Measurements from ENCODE around the gene PCDH12.

PCDH12 gene

GRCh38 chr5:141958113-141958512, at the start of gene PCDH12:
TSS of gene PCDH12 (minus strand) at chr5:141958202. CDS start at chr5:141957851, 351 bp downstream.
- DNase-seq = no peak

GRCh38 chr5:142007237-142007544, 49.2 kb upstream of the PCDH12 start:
- no peak for DNase-seq

GRCh38 chr5:142006363-142007236, 48.6 kb upstream of the PCDH12 start:
- peak; percentile 61 for DNase-seq

GRCh38 chr5:142003266-142003800, 45.3 kb upstream of the PCDH12 start:
- DNase-seq = no peak

- no peak for DNase-seq
Measured at GRCh38 chr5:142000704-142001484, 42.9 kb upstream of the PCDH12 start.

GRCh38 chr5:142000173-142000572, 42.2 kb upstream of the PCDH12 start:
- DNase-seq = no peak

- DNase-seq = no peak
Measured at GRCh38 chr5:141997358-141997960, 39.5 kb upstream of the PCDH12 start.

GRCh38 chr5:141995656-141996055, 37.7 kb upstream of the PCDH12 start:
- no peak for DNase-seq

GRCh38 chr5:141994511-141995136, 36.6 kb upstream of the PCDH12 start:
- DNase-seq = no peak

- peak; percentile 67 for DNase-seq
Measured at GRCh38 chr5:141992349-141992963, 34.5 kb upstream of the PCDH12 start.

GRCh38 chr5:141989720-141990119, 31.7 kb upstream of the PCDH12 start:
- DNase-seq = no peak

- no peak for DNase-seq
Measured at GRCh38 chr5:141986072-141986471, 28.1 kb upstream of the PCDH12 start.

- DNase-seq = no peak
Measured at GRCh38 chr5:141982626-141983025, 24.6 kb upstream of the PCDH12 start.

GRCh38 chr5:141978389-141978788, 20.4 kb upstream of the PCDH12 start:
- DNase-seq = no peak

GRCh38 chr5:141976176-141976575, 18.2 kb upstream of the PCDH12 start:
- DNase-seq = no peak

- no peak for DNase-seq
Measured at GRCh38 chr5:141973871-141974595, 16.0 kb upstream of the PCDH12 start.

- DNase-seq = no peak
Measured at GRCh38 chr5:141969783-141970771, 12.1 kb upstream of the PCDH12 start.

- peak; percentile 96 for DNase-seq
Measured at GRCh38 chr5:141968914-141969608, 11.1 kb upstream of the PCDH12 start, which contains the start of gene RNF14. TSS of gene RNF14 (plus strand) at chr5:141969105. CDS start at chr5:141973589, 4,484 bp downstream.

- no peak for DNase-seq
Measured at GRCh38 chr5:141966963-141967333, 8.9 kb upstream of the PCDH12 start.
